ENCODE results near the gene EGFLAM.

EGFLAM gene

DNA sequence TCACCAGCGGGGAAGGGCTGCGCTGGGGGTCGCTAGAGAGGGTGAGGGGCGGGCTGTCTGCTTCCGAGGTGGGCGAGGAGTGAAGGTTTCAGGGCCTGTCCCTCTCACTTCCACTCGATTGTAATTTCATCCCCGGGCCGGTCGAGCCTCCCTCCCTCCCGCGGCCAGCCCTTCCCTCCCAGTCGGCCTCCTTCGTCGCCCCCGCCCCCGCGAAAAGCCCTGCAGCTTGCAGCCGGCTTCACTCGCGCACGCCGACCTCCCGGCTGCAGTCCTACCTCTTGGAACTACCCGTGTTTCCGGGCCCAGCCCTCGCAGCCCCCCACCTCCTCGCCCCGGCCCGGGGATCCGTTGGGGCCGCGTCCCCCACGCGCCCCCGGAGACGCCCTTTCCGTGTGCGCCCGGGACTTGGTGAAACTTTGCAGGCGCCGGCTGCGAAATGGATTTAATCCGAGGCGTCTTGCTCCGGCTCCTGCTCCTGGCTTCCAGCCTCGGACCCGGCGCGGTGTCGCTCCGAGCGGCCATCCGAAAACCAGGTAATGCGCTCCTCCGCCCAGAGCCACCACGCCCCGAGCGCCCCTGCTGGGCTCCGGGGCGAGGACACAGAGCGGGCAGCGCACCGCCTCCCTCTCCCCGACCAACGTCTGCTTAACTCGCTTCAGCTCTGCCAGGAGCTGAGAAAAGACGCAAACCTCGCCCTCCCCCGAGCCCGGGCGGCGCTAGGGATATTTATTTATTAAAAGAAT, at the start of gene EGFLAM:
Gene EGFLAM (plus strand): TSS at position 241 of the 743 bp plus-strand sequence. CDS start 196 bp downstream, at position 437.
- DNase-seq = no peak

- no peak for DNase-seq
Observed at GRCh38 chr5:38208782-38209378, 49.5 kb upstream of the EGFLAM start.

GRCh38 chr5:38210676-38211353, 47.5 kb upstream of the EGFLAM start:
- DNase-seq = no peak

DNA sequence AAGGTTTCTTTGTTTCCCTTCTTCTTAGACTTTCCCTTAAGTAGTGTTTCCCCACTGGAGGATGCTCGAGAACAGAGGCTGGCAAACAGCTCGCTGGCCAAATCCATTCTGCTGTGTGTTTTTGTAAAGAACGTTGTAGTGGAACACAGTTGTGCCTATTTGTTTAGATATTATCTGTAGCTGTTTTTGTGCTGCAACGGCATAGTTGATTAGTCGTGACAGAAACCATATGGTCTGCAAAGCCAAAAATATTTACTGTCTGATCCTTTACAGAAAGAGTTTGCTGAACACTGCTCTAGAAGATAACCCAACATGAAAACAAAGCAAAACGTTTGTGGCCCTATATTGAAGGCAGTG, 47.0 kb upstream of the EGFLAM start:
- no peak for DNase-seq

- no peak for DNase-seq
Observed at GRCh38 chr5:38212307-38212706, 46.1 kb upstream of the EGFLAM start.

DNA sequence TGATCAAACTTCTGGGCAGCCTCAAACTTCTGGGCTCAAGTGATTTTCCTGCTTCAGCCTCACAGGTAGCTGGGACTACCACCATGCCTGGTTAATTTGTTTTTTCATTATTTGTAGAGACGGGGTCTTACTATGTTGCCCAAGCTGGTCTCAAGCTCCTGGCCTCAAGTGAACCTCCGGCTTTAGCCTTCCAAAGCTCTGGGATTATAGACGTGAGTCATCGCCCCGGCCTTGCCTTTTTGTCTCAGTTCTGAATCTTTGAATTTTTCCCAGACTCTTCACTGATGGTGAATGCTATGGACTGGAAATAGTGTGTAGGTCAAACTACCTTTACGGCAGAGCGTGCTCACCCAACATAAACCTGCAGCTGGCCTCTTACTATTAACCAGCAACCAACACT, 32.3 kb upstream of the EGFLAM start:
- no peak for DNase-seq

DNA sequence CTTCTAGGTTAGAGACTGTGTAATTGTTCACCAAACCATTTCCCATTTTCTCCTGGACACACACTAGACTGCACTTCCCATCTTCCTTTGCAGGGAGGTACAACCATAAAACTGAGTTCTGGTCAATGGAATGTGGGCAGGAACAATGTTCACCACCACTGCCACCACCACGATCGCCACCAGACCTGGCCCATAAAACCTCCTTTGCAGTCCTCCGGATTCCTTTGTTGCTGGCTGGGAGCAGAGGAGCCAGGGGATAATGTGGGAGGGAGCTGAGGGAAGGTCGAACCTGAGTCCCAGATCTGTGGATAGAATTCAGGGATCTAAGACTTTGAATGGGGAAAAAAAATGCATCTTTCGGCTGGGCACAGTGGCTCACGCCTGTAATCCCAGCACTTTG, 29.4 kb upstream of the EGFLAM start:
- DNase-seq = no peak

GRCh38 chr5:38234737-38235136, 23.6 kb upstream of the EGFLAM start:
- DNase-seq = no peak

DNA sequence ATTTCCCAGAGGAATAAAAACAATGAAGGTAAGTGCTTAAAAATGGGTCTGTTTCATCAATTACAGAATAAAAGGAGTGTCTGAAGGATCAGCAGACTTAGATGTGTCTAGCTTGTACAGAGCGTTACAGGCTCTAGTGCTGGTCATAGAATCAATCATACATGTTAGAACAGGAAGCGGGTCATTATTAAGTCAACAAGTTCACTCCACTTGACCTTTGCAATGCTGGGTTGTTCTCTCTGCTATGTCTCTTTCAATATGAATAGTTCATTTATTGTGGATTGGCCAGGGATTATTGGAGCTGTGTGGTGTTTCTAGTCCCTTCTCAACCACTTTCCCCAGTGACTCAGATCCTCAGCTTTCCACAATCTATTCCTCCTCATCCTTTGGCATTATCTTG, 20.7 kb upstream of the EGFLAM start:
- no peak for DNase-seq

- DNase-seq = no peak
Observed at GRCh38 chr5:38240212-38240611, 18.1 kb upstream of the EGFLAM start.

DNA sequence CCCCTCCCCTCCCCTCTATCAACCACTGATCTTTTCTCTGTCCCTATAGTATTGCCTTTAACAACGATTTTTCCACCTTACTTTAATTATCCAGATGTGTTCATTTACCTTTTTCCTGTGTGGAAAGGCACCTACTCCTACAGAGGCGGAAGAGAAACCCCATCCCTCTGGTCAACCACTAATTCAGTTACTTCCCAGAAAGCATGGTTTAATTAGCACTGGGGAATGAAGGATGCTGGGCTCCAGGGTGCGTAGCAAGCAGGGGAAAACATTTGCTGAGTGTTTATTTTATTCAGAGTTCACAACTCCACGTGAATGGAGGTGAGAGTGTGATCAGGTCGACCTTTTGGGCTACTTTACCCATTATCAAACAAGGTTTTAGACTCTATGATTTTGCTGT, 16.7 kb upstream of the EGFLAM start:
- no peak for DNase-seq

- DNase-seq = no peak
Observed at GRCh38 chr5:38245307-38245706, 13.1 kb upstream of the EGFLAM start.

DNA sequence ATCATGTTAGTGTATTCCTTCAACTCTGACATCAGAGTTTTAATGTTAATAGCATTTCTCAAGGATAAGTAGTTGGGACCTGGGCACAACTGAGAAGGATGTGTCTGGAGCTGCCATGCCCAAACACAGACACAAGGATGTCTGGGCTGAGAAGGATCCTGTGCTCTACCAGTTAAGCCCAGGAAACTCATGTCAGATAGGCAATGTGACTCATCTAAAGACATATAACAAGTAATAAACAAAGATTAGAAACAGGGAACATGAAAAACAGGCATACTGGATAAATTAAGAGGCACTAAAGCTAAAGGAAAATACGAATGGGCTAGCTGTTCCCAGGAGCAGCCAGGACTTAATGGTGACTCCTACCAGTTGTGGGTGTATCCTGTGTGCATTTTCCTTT, 9.1 kb upstream of the EGFLAM start:
- DNase-seq = no peak

DNA sequence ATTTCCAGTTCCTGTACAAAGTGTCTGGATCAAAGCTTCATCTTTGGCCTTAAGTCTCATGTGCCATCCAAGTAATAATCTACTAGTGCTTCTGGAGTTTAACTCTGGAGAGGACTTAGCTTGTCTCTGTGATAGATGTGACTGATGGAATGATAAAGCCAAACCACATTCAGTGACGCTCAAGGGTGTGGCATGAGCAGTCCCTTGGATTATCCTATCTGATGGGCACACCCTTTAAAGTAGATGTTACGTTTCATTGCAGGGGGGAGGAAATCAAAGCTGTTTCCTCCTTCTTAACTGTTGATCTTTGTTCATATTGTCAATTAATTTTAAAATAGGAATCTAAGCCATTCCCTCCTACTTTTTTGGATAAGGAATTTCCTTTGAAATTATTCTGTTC, 8.5 kb upstream of the EGFLAM start:
- DNase-seq = no peak

DNA sequence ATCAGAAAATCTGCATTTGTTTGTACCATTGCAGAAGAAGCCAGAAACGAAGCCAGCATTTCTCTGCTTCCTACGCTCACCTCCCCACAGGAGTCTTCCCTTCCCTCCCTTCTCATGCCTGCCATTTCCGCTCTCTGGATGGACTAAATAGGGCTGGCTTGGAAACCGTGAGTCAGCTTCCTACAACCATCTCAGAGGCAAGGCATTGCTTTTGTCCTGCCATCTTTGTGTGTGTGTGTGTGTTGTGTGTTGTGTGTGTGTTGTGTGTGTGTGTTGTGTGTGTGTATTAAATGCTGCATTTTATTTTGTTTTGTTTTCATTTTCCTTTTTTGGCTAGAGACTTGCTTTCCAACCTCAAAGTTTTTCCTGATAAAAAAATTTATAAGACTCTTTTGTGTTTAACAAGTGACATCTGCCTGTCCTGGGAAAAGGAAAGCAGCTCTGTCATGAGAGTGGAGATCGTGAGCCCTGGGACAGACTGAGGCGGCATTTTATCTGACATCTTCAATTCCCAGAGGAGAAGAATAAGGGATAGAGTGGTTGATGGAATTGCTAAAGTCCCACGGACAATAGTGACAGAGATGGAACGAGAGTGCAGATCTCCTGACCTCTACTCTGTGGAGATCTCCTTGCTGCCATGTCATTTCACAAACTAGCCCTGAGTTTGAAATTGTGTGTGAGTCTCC, 7.5 kb upstream of the EGFLAM start:
- no peak for DNase-seq

DNA sequence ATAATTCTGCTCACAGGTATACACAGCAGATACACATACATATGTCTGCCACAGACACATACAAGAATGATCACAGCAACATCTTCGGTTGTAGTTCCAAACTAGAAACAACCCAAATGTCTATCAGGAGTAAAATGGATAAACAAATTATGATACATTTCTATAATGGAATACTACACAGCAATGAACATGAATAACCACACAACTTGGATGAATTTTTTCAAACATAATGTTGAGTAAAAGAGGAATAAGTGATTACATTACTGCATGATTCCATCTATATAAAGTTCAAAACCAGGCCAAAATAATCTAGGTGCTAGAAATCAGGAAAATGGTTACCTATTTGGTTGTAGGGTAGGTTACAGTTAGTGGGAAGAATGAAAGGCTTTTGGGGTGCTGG, 4.6 kb upstream of the EGFLAM start:
- no peak for DNase-seq

GRCh38 chr5:38257308-38258041, 884 bp upstream of the EGFLAM start:
- no peak for DNase-seq

DNA sequence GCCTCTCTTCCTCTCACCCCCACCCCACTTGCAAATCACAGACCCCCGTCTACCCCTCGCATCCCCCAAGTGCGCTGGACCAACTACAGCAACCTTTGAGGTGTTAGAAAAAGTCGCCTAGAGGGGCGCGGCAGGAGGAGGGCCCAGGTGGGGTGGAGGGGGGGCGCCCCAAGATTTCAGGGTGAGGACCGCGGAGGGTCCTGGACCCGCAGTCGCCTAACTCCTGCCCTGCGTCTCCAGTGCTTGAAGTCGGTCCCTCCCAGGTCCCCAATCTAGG, 379 bp upstream of the EGFLAM start:
- no peak for DNase-seq

DNA sequence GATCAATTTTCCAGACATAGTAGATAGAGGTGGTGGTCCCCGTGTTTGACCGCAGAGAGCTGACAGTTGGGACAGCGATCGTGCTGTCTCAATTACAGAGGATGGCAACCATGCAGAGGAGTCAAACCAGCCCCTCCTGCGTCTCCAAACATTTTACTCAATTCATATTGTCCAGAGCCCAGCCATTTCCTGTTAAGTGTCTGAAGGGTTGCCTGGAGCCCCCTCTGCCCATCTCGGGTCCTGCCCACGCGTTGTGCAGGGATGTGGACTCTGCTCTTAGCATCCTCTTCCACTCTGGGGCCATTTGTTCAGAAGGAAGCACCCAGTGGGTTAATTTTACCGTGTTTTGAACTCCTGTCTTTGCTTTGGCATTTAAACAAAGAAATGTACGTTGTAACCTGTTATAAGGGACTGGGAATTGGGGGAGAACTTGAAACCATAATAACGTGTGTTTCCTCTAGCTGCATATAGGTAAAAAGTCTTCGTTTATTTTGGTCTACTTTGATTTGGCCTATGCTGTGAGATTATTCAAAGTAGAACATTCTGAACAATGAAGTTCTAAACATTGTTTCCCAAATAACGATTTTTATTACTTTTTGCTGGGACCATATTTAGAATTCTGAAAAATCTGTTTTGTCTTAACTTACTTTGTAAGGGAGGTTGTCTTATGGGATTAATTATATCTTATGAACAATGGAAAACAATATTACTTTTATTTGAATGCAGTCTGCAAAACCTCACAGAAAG, 876 bp downstream of the EGFLAM start:
- DNase-seq = no peak

DNA sequence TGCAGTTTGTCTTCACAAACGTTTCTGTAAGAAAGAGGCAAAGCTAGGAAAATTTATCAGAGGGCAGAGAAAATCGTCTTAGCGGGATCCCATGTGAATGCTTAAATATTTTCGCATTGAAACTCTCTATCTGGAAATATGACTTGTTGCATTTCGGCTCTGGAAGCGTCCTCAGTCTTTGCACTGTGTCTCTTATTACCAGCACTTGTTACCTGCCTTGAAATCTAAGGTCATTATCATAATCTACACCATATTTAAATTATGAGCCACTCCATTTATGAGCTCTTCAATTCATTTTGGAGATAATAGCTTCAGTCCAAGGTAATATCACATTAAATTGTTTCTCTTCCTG, 1.4 kb downstream of the EGFLAM start:
- no peak for DNase-seq

- DNase-seq = no peak
Observed at GRCh38 chr5:38263983-38264382, 5.6 kb downstream of the EGFLAM start.

DNA sequence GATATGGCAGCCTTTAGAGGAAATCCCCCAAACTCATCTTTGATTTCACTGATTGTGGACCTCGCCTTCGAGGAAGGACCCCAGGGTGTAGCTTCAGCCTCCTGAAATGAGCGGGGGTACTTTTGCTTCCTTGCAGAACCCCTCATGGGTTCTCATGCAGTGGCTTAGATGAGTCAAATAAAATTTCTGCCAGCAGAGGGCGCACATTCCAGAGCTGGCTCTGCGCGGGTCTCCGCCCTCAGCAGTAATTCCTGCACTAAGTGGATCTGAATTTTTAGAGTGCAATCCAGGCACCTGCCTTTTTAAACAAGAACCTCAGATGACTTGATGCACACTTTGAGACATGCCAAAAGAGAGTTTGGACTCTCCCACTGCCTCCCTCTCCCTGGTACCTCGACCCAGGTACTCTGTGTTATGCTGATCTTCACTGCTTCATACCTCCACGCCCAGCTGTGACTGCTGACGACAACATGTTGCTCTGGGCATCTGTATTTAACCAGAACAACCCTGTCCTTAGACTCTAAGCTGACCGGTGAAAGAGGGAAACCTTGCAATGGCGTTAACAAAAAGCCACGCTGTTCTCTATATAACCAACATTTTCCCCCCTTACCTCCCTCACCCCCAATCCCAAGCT, 7.3 kb downstream of the EGFLAM start:
- DNase-seq = peak; percentile 16
